ENCODE measurements around the gene FGD4.

GRCh38 chr12:32688786-32689185 lies 289.4 kb downstream of the FGD4 start:
- TF ChIP-seq CTCF (conservative IDR thresholded peaks at IDR 0.05 in 1 of 2, IDR thresholded peaks at IDR 0.05 in 1 of 2; ENCODE audit: extremely low read depth in 1 of 2, insufficient read depth in 1 of 2, low read depth in 1 of 2, low read length in 2 of 2), result no peak
- TF ChIP-seq EZH2 (IDR thresholded peaks at IDR 0.05; ENCODE audit: borderline replicate concordance, low read length), result no peak
